Mesothelial cell of epicardium (in vitro differentiated cells): Measurements from ENCODE around the gene SLC22A23. TPM values are rescaled to one million over a fixed set of nuclear protein-coding genes. Genes with fewer than 3 reads are reported as not detected.
A peak's percentile ranks its signal among the peaks of the same experiment; 100 is the strongest.

Experiments
- DNase-seq, 2 experiments: peaks; one replicate each; pipeline ENCODE4 v3.0.0; 2021; ENCODE audit warnings: low spot score in 2 of 2; ENCODE audit not compliant: unreplicated experiment in 2 of 2
- H3K27ac Mint-ChIP-seq: 2 replicates; pipeline ENCODE4 v1.8.0; 2021; ENCODE audit warnings: mixed read lengths
- H3K27me3 Mint-ChIP-seq: 2 replicates; pipeline ENCODE4 v1.8.0; 2021; ENCODE audit warnings: low read depth, mixed read lengths
- H3K36me3 Mint-ChIP-seq: 2 replicates; pipeline ENCODE4 v1.8.0; 2021; ENCODE audit warnings: mixed read lengths
- H3K4me1 Mint-ChIP-seq: 2 replicates; pipeline ENCODE4 v1.8.0; 2021; ENCODE audit warnings: mixed read lengths
- H3K4me3 Mint-ChIP-seq: 2 replicates; pipeline ENCODE4 v1.8.0; 2021; ENCODE audit warnings: mild to moderate bottlenecking, moderate library complexity, mixed read lengths
- H3K9me3 Mint-ChIP-seq: 2 replicates; pipeline ENCODE4 v1.8.0; 2021; ENCODE audit warnings: mixed read lengths
- CTCF ChIP-seq: fragments of 200-600 bp; sonication (generic); IDR thresholded peaks from one replicate; pipeline ENCODE4 v1.5.0; 2021; ENCODE audit warnings: antibody characterized with exemption; ENCODE audit not compliant: unreplicated experiment
- total RNA-seq: library from RNA; stranded (reverse); gene quantifications from 3 replicates; pipeline ENCODE4 v1.2.1, GENCODE V29; 2021

The SLC22A23 gene
- total RNA-seq, 1 donor from 2014 or later: 25.0 TPM

GRCh38 chr6:3334555-3334954, 122.3 kb downstream of the SLC22A23 start:
- TF ChIP-seq CTCF: no peak
- Mint-ChIP-seq H3K27me3 (no peaks in the 10 kb centered on the region), H3K4me3 (no peak overlapping the region), H3K27ac (no peak overlapping the region), H3K36me3 (no peaks in the 10 kb centered on the region), H3K9me3 (no peaks in the 10 kb centered on the region), H3K4me1 (peaks cover 29% of the 10 kb centered on the region)
- no peak for DNase-seq

- Mint-ChIP-seq H3K36me3 (no peaks in the 10 kb centered on the region), H3K4me1 (peaks cover 21% of the 10 kb centered on the region), H3K27ac (no peak overlapping the region), H3K27me3 (no peaks in the 10 kb centered on the region), H3K4me3 (no peak overlapping the region), H3K9me3 (no peaks in the 10 kb centered on the region)
- TF ChIP-seq CTCF: no peak
- DNase-seq: no peak
Measured at GRCh38 chr6:3333263-3333662, 123.6 kb downstream of the SLC22A23 start.

GRCh38 chr6:3331971-3332370, 124.9 kb downstream of the SLC22A23 start:
- Mint-ChIP-seq H3K36me3 (no peaks in the 10 kb centered on the region), H3K9me3 (no peaks in the 10 kb centered on the region), H3K4me3 (no peak overlapping the region), H3K4me1 (peaks cover 10% of the 10 kb centered on the region), H3K27ac (peak overlapping the region; percentile 10), H3K27me3 (no peaks in the 10 kb centered on the region)
- no peak for TF ChIP-seq CTCF
- DNase-seq: no peak

- no peak overlapping the region for H3K27ac Mint-ChIP-seq
- peaks cover 13% of the 10 kb centered on the region for H3K4me1 Mint-ChIP-seq
Measured at GRCh38 chr6:3331494-3331893, 125.4 kb downstream of the SLC22A23 start.

GRCh38 chr6:3330199-3330598, 126.7 kb downstream of the SLC22A23 start:
- H3K27ac Mint-ChIP-seq: peak overlapping the region; percentile 37

More at GRCh38 chr6:3331494-3331893, 125.4 kb downstream of the SLC22A23 start:
- H3K36me3 Mint-ChIP-seq: no peaks in the 10 kb centered on the region
- H3K27me3 Mint-ChIP-seq: no peaks in the 10 kb centered on the region
- no peak for DNase-seq
- TF ChIP-seq CTCF: no peak
- no peaks in the 10 kb centered on the region for H3K9me3 Mint-ChIP-seq
- no peak overlapping the region for H3K4me3 Mint-ChIP-seq

More at GRCh38 chr6:3330199-3330598, 126.7 kb downstream of the SLC22A23 start:
- Mint-ChIP-seq H3K36me3 (no peaks in the 10 kb centered on the region), H3K4me1 (peaks cover 22% of the 10 kb centered on the region), H3K4me3 (no peak overlapping the region), H3K27me3 (no peaks in the 10 kb centered on the region), H3K9me3 (no peaks in the 10 kb centered on the region)
- DNase-seq: no peak
- TF ChIP-seq CTCF: no peak
